ENCODE measurements around the gene VWF. TPM values are rescaled to one million over a fixed set of nuclear protein-coding genes. Genes with fewer than 3 reads are reported as not detected.

Gene VWF
- total RNA-seq, 2 donors from 2014 or later: 248 to 476 TPM

DNA sequence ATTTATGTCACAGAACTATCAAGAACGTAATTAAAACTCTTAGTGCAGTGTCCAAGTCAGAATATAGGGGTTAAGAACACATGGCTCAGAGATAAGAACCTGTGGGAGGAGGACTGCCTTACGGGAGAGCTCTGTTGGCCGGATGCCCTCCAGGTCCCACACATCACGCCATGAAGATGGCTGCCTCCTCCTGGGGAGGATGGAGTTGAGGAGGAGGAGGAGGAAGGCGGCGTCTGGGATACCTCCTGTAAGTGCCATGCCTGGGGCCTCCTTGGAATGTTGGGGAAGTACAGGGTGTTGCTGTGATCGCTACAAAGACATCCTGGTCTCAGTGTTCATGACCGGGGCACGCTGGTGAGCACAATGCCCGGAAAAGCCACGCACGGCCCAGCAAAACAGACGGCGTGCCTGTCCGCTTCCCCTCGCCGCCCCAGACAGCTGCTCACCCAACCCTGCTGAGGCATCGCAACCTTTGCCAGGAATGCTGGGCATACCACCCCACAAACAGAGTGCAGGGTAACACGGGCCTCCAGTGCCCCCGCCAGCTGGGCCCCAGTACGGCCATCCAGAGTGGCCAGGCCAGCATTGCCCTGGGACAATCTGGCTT is 47.0 kb upstream of the VWF start:
- Histone ChIP-seq H3K9me3 (ENCODE audit: control insufficient read depth, low read length) (no peaks in the 10 kb centered on the region), H3K9ac (ENCODE audit: extremely low read depth, low read length, poor library complexity, severe bottlenecking) (no peak overlapping the region), H3K4me1 (ENCODE audit: control insufficient read depth, insufficient read depth, low read length) (no peaks in the 10 kb centered on the region), H3K27ac (ENCODE audit: low read depth, low read length) (no peak overlapping the region), H3K36me3 (ENCODE audit: control insufficient read depth, insufficient read depth, low read length) (no peaks in the 10 kb centered on the region), H3K27me3 (ENCODE audit: control insufficient read depth, insufficient read depth, low read length, poor library complexity, severe bottlenecking) (no peaks in the 10 kb centered on the region), H3K4me3 (ENCODE audit: low read length) (no peak overlapping the region)
- Mint-ChIP-seq H3K36me3 (ENCODE audit: low read depth) (no peaks in the 10 kb centered on the region), H3K27ac (no peak overlapping the region), H3K27me3 (ENCODE audit: insufficient read depth) (peaks cover 11% of the 10 kb centered on the region), H3K9me3 (peaks cover 4% of the 10 kb centered on the region), H3K4me1 (no peaks in the 10 kb centered on the region), H3K4me3 (no peak overlapping the region)
- TF ChIP-seq, protein P1, sequence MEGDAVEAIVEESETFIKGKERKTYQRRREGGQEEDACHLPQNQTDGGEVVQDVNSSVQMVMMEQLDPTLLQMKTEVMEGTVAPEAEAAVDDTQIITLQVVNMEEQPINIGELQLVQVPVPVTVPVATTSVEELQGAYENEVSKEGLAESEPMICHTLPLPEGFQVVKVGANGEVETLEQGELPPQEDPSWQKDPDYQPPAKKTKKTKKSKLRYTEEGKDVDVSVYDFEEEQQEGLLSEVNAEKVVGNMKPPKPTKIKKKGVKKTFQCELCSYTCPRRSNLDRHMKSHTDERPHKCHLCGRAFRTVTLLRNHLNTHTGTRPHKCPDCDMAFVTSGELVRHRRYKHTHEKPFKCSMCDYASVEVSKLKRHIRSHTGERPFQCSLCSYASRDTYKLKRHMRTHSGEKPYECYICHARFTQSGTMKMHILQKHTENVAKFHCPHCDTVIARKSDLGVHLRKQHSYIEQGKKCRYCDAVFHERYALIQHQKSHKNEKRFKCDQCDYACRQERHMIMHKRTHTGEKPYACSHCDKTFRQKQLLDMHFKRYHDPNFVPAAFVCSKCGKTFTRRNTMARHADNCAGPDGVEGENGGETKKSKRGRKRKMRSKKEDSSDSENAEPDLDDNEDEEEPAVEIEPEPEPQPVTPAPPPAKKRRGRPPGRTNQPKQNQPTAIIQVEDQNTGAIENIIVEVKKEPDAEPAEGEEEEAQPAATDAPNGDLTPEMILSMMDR (conservative IDR thresholded peaks at IDR 0.05): no peak
- 96% methylated on average over 13 to 21 of the region's 21 CpGs for WGBS, 2 experiments (ENCODE audit: insufficient coverage in 1 of 2, insufficient read length in 1 of 2)
- DNase-seq: no peak

DNA sequence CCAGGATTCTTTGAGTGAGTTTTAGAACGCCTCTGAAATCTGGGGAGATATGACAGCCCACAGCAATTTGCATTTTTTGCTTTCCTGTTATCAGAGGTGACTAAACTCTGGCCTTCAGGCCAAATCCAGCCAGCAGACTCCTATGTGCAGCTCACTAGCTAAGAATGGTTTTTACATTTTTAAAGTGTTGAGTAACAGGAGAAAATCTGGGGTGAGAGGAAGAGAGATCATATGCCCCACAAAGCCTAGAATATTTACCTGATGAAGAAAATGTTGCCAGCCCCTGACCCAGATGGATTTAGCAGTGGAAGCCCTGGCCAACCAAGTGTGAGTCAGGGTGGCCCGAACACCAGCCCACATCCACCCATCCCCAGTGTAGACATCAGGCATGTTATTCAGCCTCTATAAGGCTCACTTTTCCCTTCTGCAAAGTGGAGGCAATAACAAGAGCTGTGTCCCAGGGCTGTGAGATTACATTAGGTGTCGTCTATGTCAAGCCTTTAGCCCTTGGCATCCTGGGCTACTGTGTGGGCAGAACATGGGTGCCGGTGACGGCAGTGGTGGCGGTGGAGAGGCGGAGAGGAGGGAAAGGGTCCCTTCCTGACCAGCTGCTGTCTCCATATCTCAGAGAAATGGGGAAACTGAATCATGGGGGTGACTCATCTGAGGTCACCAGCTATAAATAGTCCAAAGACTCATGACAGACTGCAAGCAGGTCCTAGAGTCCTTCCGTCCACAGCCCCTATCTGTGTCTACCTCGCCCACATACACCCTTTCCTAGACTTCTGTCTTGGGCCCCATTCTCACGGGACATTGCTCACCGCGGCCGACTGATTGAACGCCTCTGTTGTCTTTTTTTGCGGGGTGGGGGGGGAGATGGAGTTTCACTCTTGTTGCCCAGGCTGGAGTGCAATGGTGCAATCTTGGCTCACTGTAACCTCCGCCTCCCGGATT is 43.1 kb upstream of the VWF start:
- TF ChIP-seq, protein P1 (conservative IDR thresholded peaks at IDR 0.05): no peak
- H3K4me3 ChIP-seq (ENCODE audit: low read length): no peak overlapping the region
- no peaks in the 10 kb centered on the region for H3K4me1 Mint-ChIP-seq
- no peak overlapping the region for H3K4me3 Mint-ChIP-seq
- H3K27me3 ChIP-seq (ENCODE audit: control insufficient read depth, insufficient read depth, low read length, poor library complexity, severe bottlenecking): no peaks in the 10 kb centered on the region
- H3K27ac ChIP-seq (ENCODE audit: low read depth, low read length): no peak overlapping the region
- peak overlapping the region; percentile 45 for H3K27ac Mint-ChIP-seq
- no peaks in the 10 kb centered on the region for H3K36me3 ChIP-seq (ENCODE audit: control insufficient read depth, insufficient read depth, low read length)
- H3K9me3 ChIP-seq (ENCODE audit: control insufficient read depth, low read length): no peaks in the 10 kb centered on the region
- H3K9me3 Mint-ChIP-seq: no peaks in the 10 kb centered on the region
- H3K36me3 Mint-ChIP-seq (ENCODE audit: low read depth): no peaks in the 10 kb centered on the region
- H3K27me3 Mint-ChIP-seq (ENCODE audit: insufficient read depth): peaks cover 7% of the 10 kb centered on the region
- 87 to 96% methylated on average over 10 to 17 of the region's 17 CpGs for WGBS, 2 experiments (ENCODE audit: insufficient coverage in 1 of 2, insufficient read length in 1 of 2)
- no peak overlapping the region for H3K9ac ChIP-seq (ENCODE audit: extremely low read depth, low read length, poor library complexity, severe bottlenecking)
- no peak for DNase-seq
- no peaks in the 10 kb centered on the region for H3K4me1 ChIP-seq (ENCODE audit: control insufficient read depth, insufficient read depth, low read length)

DNA sequence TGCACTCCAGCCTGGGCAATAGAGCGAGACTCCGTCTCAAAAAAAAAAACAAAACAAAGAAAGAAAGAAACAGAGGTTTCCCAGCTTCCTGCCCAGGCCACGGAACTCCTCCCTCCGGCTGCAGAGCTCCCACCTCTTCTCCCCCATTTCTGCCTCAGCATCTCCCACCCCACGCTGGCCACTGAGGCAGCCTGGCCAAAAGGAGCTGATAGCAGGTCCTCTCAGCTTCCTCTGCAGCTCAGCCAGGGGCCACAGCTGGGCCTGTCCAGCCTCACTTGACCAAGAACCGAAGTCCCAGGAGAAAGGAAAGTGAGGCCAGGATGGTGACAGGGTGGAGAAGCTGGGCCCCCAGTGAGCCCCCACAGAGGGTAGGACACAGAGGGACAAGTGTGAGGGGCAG is 42.3 kb upstream of the VWF start:
- H3K4me3 ChIP-seq (ENCODE audit: low read length): no peak overlapping the region
- Mint-ChIP-seq H3K36me3 (ENCODE audit: low read depth) (no peaks in the 10 kb centered on the region), H3K27ac (peak overlapping the region; percentile 73), H3K27me3 (ENCODE audit: insufficient read depth) (peaks cover 4% of the 10 kb centered on the region), H3K4me3 (no peak overlapping the region), H3K4me1 (no peaks in the 10 kb centered on the region), H3K9me3 (no peaks in the 10 kb centered on the region)
- no peak overlapping the region for H3K9ac ChIP-seq (ENCODE audit: extremely low read depth, low read length, poor library complexity, severe bottlenecking)
- DNase-seq: no peak
- TF ChIP-seq, protein P1 (conservative IDR thresholded peaks at IDR 0.05): no peak
- H3K4me1 ChIP-seq (ENCODE audit: control insufficient read depth, insufficient read depth, low read length): no peaks in the 10 kb centered on the region
- H3K9me3 ChIP-seq (ENCODE audit: control insufficient read depth, low read length): no peaks in the 10 kb centered on the region
- no peaks in the 10 kb centered on the region for H3K36me3 ChIP-seq (ENCODE audit: control insufficient read depth, insufficient read depth, low read length)
- H3K27me3 ChIP-seq (ENCODE audit: control insufficient read depth, insufficient read depth, low read length, poor library complexity, severe bottlenecking): no peaks in the 10 kb centered on the region
- no peak overlapping the region for H3K27ac ChIP-seq (ENCODE audit: low read depth, low read length)
- 80 to 96% methylated on average over 1 to 5 of the region's 6 CpGs for WGBS, 2 experiments (ENCODE audit: insufficient coverage in 1 of 2, insufficient read length in 1 of 2)
